Neural cell (in vitro differentiated cells): ENCODE measurements around the gene LAMP1. TPM values are rescaled to one million over a fixed set of nuclear protein-coding genes. Genes with fewer than 3 reads are reported as not detected.

Experiments
- H2AFZ ChIP-seq: fragments of 200-600, 300-800 bp; sonication (generic), shearing (Covaris generic); 2 replicates; pipeline ENCODE4 v1.6.0; 2014; ENCODE audit warnings: low read depth, mild to moderate bottlenecking, antibody characterized with exemption, low read length, moderate library complexity
- H3F3A ChIP-seq: fragments of 200-600 bp; shearing (Covaris generic); 2 replicates; pipeline ENCODE4 v1.6.1; 2016; ENCODE audit warnings: mild to moderate bottlenecking, moderate library complexity, mixed read lengths, antibody characterized with exemption, low read length; ENCODE audit not compliant: insufficient read depth, poor library complexity, severe bottlenecking
- H3K27ac ChIP-seq: fragments of 200-600, 300-800 bp; sonication (generic), shearing (Covaris generic); 2 replicates; pipeline ENCODE4 v1.5.1; 2014; ENCODE audit warnings: mild to moderate bottlenecking, low read length, moderate library complexity
- H3K27me3 ChIP-seq: fragments of 300-800, 200-600 bp; sonication (generic), shearing (Covaris generic); 2 replicates; pipeline ENCODE4 v1.6.0; 2014; ENCODE audit warnings: mild to moderate bottlenecking, low read depth, low read length, moderate library complexity; ENCODE audit not compliant: insufficient read depth
- H3K36me3 ChIP-seq: fragments of 300-800, 200-600 bp; sonication (generic), shearing (Covaris generic); 2 replicates; pipeline ENCODE4 v1.5.1; 2014; ENCODE audit warnings: mild to moderate bottlenecking, antibody characterized with exemption, low read length, moderate library complexity; ENCODE audit not compliant: insufficient read depth
- H3K4me2 ChIP-seq: fragments of 300-800, 200-600 bp; sonication (generic), shearing (Covaris generic); 2 replicates; pipeline ENCODE4 v1.6.0; 2014; ENCODE audit warnings: mild to moderate bottlenecking, low read length
- H3K4me3 ChIP-seq: fragments of 300-800, 200-600 bp; sonication (generic), shearing (Covaris generic); 2 replicates; pipeline ENCODE4 v1.5.1; 2014; ENCODE audit warnings: mild to moderate bottlenecking, low read length, moderate library complexity
- H3K79me2 ChIP-seq: fragments of 200-600 bp; shearing (Covaris generic); replicated peaks from 2 replicates; pipeline ENCODE4 v1.6.0; 2014; ENCODE audit warnings: mild to moderate bottlenecking, low read length, moderate library complexity; ENCODE audit not compliant: insufficient read depth
- H3K9ac ChIP-seq: fragments of 300-800, 200-600 bp; sonication (generic), shearing (Covaris generic); 2 replicates; pipeline ENCODE4 v1.6.1; 2016; ENCODE audit warnings: mild to moderate bottlenecking, low read length, mixed read lengths
- H3K9me2 ChIP-seq: fragments of 200-600 bp; shearing (Covaris generic); 2 replicates; pipeline ENCODE4 v1.6.1; 2016; ENCODE audit warnings: mild to moderate bottlenecking, low read length, mixed read lengths; ENCODE audit not compliant: insufficient read depth
- H3K9me3 ChIP-seq: fragments of 200-600, 300-800 bp; sonication (generic), shearing (Covaris generic); 2 replicates; pipeline ENCODE4 v1.6.1; 2016; ENCODE audit warnings: mild to moderate bottlenecking, mixed run types, low read length, moderate library complexity, mixed read lengths
- H4K20me1 ChIP-seq: fragments of 200-600 bp; shearing (Covaris generic); 2 replicates; pipeline ENCODE4 v1.6.1; 2016; ENCODE audit warnings: mild to moderate bottlenecking, mixed run types; ENCODE audit not compliant: insufficient read depth
- CTCF ChIP-seq: fragments of 450-650 bp; IDR thresholded peaks from 2 replicates; pipeline ENCODE4 v1.5.1; 2014; ENCODE audit warnings: antibody characterized with exemption, mild to moderate bottlenecking, moderate library complexity; ENCODE audit not compliant: poor library complexity, severe bottlenecking
- EP300 ChIP-seq: fragments of 450-650 bp; conservative IDR thresholded peaks from 2 replicates; pipeline ENCODE4 v1.6.1; 2014; ENCODE audit warnings: antibody characterized with exemption, mild to moderate bottlenecking, moderate library complexity; ENCODE audit not compliant: poor library complexity, severe bottlenecking
- EZH2 ChIP-seq: fragments of 200-600, 300-800 bp; shearing (Covaris generic), sonication (generic); IDR thresholded peaks from 2 replicates; pipeline ENCODE4 v1.6.1; 2014; ENCODE audit warnings: antibody characterized with exemption, low read length, borderline replicate concordance, mild to moderate bottlenecking; ENCODE audit not compliant: insufficient read depth, poor library complexity, severe bottlenecking
- MXI1 ChIP-seq: fragments of 450-650 bp; conservative IDR thresholded peaks from 2 replicates; pipeline ENCODE4 v1.6.1; 2014; ENCODE audit warnings: antibody characterized with exemption, mild to moderate bottlenecking; ENCODE audit not compliant: poor library complexity, severe bottlenecking
- POLR2AphosphoS5 ChIP-seq: IDR thresholded peaks from 2 replicates; pipeline ENCODE4 v1.6.1; 2012
- RAD21 ChIP-seq: fragments of 450-650 bp; conservative IDR thresholded peaks from 2 replicates; pipeline ENCODE4 v1.6.1; 2014; ENCODE audit warnings: antibody characterized with exemption, mild to moderate bottlenecking, moderate library complexity
- REST ChIP-seq: IDR thresholded peaks from 2 replicates; pipeline ENCODE4 v1.6.1; 2012; ENCODE audit warnings: borderline replicate concordance
- SMC3 ChIP-seq: fragments of 450-650 bp; conservative IDR thresholded peaks from 2 replicates; pipeline ENCODE4 v1.6.1; 2014; ENCODE audit warnings: antibody characterized with exemption, mild to moderate bottlenecking, moderate library complexity; ENCODE audit not compliant: poor library complexity
- TAF1 ChIP-seq: IDR thresholded peaks from 2 replicates; pipeline ENCODE4 v1.6.1; 2012; ENCODE audit warnings: low read depth
- polyA plus RNA-seq: library from polyadenylated mRNA; depleted of rRNA; stranded (reverse); fragments of >200 nt; gene quantifications from 2 replicates; pipeline ENCODE4 v1.2.3, GENCODE V29; 2014

Gene LAMP1
- polyA plus RNA-seq, 1 donor from 2014 or later: 69.7 TPM

GRCh38 chr13:113275387-113275786 lies 21.7 kb upstream of the LAMP1 start:
- Histone ChIP-seq H3K79me2 (no peaks in the 10 kb centered on the region), H4K20me1 (no peaks in the 10 kb centered on the region), H3K9ac (no peak overlapping the region), H3F3A (no peaks in the 10 kb centered on the region), H2AFZ (no peak overlapping the region), H3K9me3 (no peaks in the 10 kb centered on the region), H3K9me2 (no peaks in the 10 kb centered on the region), H3K27ac (no peak overlapping the region), H3K36me3 (no peaks in the 10 kb centered on the region), H3K27me3 (no peaks in the 10 kb centered on the region), H3K4me2 (no peak overlapping the region), H3K4me3 (no peak overlapping the region)
- TF ChIP-seq CTCF (peak; percentile 53), RAD21 (peak; percentile 37), SMC3 (peak; percentile 62), EP300 (no peak)

GRCh38 chr13:113280126-113280525 lies 16.9 kb upstream of the LAMP1 start:
- no peaks in the 10 kb centered on the region for H4K20me1 ChIP-seq
- H3K27ac ChIP-seq: no peak overlapping the region

More at GRCh38 chr13:113280126-113280525, 16.9 kb upstream of the LAMP1 start:
- H3K9ac ChIP-seq: no peak overlapping the region
- no peaks in the 10 kb centered on the region for H3K36me3 ChIP-seq
- H3K4me3 ChIP-seq: no peak overlapping the region
- H3K9me3 ChIP-seq: no peaks in the 10 kb centered on the region
- no peaks in the 10 kb centered on the region for H3F3A ChIP-seq
- TF ChIP-seq CTCF (no peak), MXI1 (no peak), RAD21 (no peak), TAF1 (no peak), EP300 (no peak), POLR2AphosphoS5 (no peak), SMC3 (no peak), EZH2 (no peak), REST (no peak)
- no peak overlapping the region for H2AFZ ChIP-seq
- H3K4me2 ChIP-seq: no peak overlapping the region
- H3K9me2 ChIP-seq: no peaks in the 10 kb centered on the region
- no peaks in the 10 kb centered on the region for H3K79me2 ChIP-seq
- H3K27me3 ChIP-seq: no peaks in the 10 kb centered on the region
